Esophagus muscularis mucosa (tissue), 4 donors: ENCODE measurements around the gene MPP2.

Experiments
- CTCF ChIP-seq, 3 experiments: fragments of 200-600 bp in 2 of 3; fragments of 450-650 bp in 1 of 3; sonication (generic) in 2 of 3; IDR thresholded peaks; one replicate each; pipeline ENCODE4 v1.5.1; 2017 to 2019; ENCODE audit warnings: antibody characterized with exemption in 3 of 3, mild to moderate bottlenecking in 2 of 3, moderate library complexity in 1 of 3
- EP300 ChIP-seq: sonication (generic); formaldehyde crosslinking; IDR thresholded peaks from one replicate; pipeline ENCODE4 v1.6.1; 2017; ENCODE audit warnings: antibody characterized with exemption
- POLR2A ChIP-seq: fragments of 450-650 bp; IDR thresholded peaks from one replicate; pipeline ENCODE4 v1.6.1; 2017; ENCODE audit warnings: antibody characterized with exemption, moderate library complexity, mild to moderate bottlenecking, low read depth
- POLR2AphosphoS5 ChIP-seq, 2 donors: sonication (generic); formaldehyde crosslinking; IDR thresholded peaks; one replicate each; pipeline ENCODE4 v1.6.1; 2017; ENCODE audit warnings: antibody characterized with exemption in 2 of 2

GRCh38 chr17:43832168-43832975 lies 75.0 kb downstream of the MPP2 start:
- no peak for TF ChIP-seq CTCF (IDR thresholded peaks at IDR 0.05)
- TF ChIP-seq EP300, result no peak
- no peak for TF ChIP-seq POLR2A
- no peak for TF ChIP-seq POLR2AphosphoS5 (IDR thresholded peaks at IDR 0.05)
